ENCODE measurements around the gene DIRAS2.

GRCh38 chr9:90568667-90569066 is 74.0 kb downstream of the DIRAS2 start:
- TF ChIP-seq SMC3 (IDR thresholded peaks at IDR 0.05) (no peak), CTCF (IDR thresholded peaks at IDR 0.05) (no peak), MAX (IDR thresholded peaks at IDR 0.05) (no peak), ELK1 (IDR thresholded peaks at IDR 0.05; ENCODE audit: low read depth, low read length) (no peak), CBX2 (IDR thresholded peaks at IDR 0.05; ENCODE audit: borderline replicate concordance, low read depth) (no peak), MYC (IDR thresholded peaks at IDR 0.05; ENCODE audit: borderline replicate concordance, low read length) (no peak), RAD21 (conservative IDR thresholded peaks at IDR 0.05 in 1 of 2, IDR thresholded peaks at IDR 0.05 in 1 of 2) (no peak), POLR2A (IDR thresholded peaks at IDR 0.05; ENCODE audit: low read length) (no peak), CHD4 (IDR thresholded peaks at IDR 0.05; ENCODE audit: borderline replicate concordance) (no peak), EP300 (IDR thresholded peaks at IDR 0.05) (no peak), NR3C1 (IDR thresholded peaks at IDR 0.05) (no peak), EHMT2 (IDR thresholded peaks at IDR 0.05; ENCODE audit: low read depth) (no peak), GATA3 (IDR thresholded peaks at IDR 0.05; ENCODE audit: borderline replicate concordance) (no peak)
- TF ChIP-seq, protein P1, sequence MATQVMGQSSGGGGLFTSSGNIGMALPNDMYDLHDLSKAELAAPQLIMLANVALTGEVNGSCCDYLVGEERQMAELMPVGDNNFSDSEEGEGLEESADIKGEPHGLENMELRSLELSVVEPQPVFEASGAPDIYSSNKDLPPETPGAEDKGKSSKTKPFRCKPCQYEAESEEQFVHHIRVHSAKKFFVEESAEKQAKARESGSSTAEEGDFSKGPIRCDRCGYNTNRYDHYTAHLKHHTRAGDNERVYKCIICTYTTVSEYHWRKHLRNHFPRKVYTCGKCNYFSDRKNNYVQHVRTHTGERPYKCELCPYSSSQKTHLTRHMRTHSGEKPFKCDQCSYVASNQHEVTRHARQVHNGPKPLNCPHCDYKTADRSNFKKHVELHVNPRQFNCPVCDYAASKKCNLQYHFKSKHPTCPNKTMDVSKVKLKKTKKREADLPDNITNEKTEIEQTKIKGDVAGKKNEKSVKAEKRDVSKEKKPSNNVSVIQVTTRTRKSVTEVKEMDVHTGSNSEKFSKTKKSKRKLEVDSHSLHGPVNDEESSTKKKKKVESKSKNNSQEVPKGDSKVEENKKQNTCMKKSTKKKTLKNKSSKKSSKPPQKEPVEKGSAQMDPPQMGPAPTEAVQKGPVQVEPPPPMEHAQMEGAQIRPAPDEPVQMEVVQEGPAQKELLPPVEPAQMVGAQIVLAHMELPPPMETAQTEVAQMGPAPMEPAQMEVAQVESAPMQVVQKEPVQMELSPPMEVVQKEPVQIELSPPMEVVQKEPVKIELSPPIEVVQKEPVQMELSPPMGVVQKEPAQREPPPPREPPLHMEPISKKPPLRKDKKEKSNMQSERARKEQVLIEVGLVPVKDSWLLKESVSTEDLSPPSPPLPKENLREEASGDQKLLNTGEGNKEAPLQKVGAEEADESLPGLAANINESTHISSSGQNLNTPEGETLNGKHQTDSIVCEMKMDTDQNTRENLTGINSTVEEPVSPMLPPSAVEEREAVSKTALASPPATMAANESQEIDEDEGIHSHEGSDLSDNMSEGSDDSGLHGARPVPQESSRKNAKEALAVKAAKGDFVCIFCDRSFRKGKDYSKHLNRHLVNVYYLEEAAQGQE (IDR thresholded peaks at IDR 0.05): no peak

All from A549 (cell line).